SU-DHL-6 (cell line): ENCODE measurements around the gene TMOD2.
A peak's percentile ranks its signal among the peaks of the same experiment; 100 is the strongest.

Experiments used
- H2AFZ ChIP-seq: fragments of 200-600 bp; sonication (generic); 2 replicates; pipeline ENCODE4 v1.6.1; 2014; ENCODE audit warnings: low read depth, mild to moderate bottlenecking, moderate library complexity, mixed read lengths, antibody characterized with exemption, low read length; ENCODE audit not compliant: severe bottlenecking
- H3F3A ChIP-seq: fragments of 200-600 bp; shearing (Covaris generic); 2 replicates; pipeline ENCODE4 v1.6.0; 2016; ENCODE audit warnings: antibody characterized with exemption, mild to moderate bottlenecking; ENCODE audit not compliant: insufficient read depth
- H3K27ac ChIP-seq: fragments of 200-600 bp; sonication (generic); 2 replicates; pipeline ENCODE4 v1.5.1; 2016; ENCODE audit warnings: low read depth, mild to moderate bottlenecking, low read length, moderate library complexity, mixed read lengths
- H3K27me3 ChIP-seq: fragments of 200-600 bp; sonication (generic), shearing (Covaris generic); 2 replicates; pipeline ENCODE4 v1.6.0; 2014; ENCODE audit warnings: mild to moderate bottlenecking, low read length
- H3K36me3 ChIP-seq: fragments of 200-600 bp; sonication (generic); 2 replicates; pipeline ENCODE4 v1.6.1; 2014; ENCODE audit warnings: mild to moderate bottlenecking, low read length, mixed read lengths
- H3K4me2 ChIP-seq: fragments of 300-600, 200-600 bp; shearing (Covaris generic), sonication (generic); 2 replicates; pipeline ENCODE4 v1.6.0; 2014; ENCODE audit warnings: low read length, low read depth, mild to moderate bottlenecking; ENCODE audit not compliant: poor library complexity, severe bottlenecking
- H3K4me3 ChIP-seq: fragments of 200-600 bp; sonication (generic); 2 replicates; pipeline ENCODE4 v1.5.1; 2014; ENCODE audit warnings: antibody characterized with exemption, low read length, mild to moderate bottlenecking, mixed read lengths; ENCODE audit not compliant: insufficient read depth, poor library complexity, severe bottlenecking
- H3K79me2 ChIP-seq: fragments of 200-600 bp; sonication (generic); 2 replicates; pipeline ENCODE4 v1.6.1; 2014; ENCODE audit warnings: mild to moderate bottlenecking, low read length, moderate library complexity; ENCODE audit not compliant: insufficient read depth
- H3K9ac ChIP-seq: fragments of 200-600 bp; sonication (generic); 2 replicates; pipeline ENCODE4 v1.7.0; 2014; ENCODE audit warnings: mild to moderate bottlenecking, low read length
- H3K9me2 ChIP-seq: fragments of 200-600 bp; sonication (generic); replicated peaks from 2 replicates; pipeline ENCODE4 v1.6.1; 2014; ENCODE audit warnings: low read length; ENCODE audit not compliant: insufficient read depth
- H3K9me3 ChIP-seq: fragments of 200-600 bp; sonication (generic); 2 replicates; pipeline ENCODE4 v1.6.1; 2014; ENCODE audit warnings: low read length, mixed read lengths; ENCODE audit not compliant: insufficient read depth
- H4K20me1 ChIP-seq: fragments of 200-600 bp; sonication (generic); 2 replicates; pipeline ENCODE4 v1.6.1; 2014; ENCODE audit warnings: low read depth, mild to moderate bottlenecking, antibody characterized with exemption, low read length, moderate library complexity, mixed read lengths
- CTCF ChIP-seq: fragments of 200-600 bp; sonication (generic); IDR thresholded peaks from one replicate; pipeline ENCODE4 v1.5.1; 2017; ENCODE audit warnings: antibody characterized with exemption, mild to moderate bottlenecking, low read length, moderate library complexity; ENCODE audit not compliant: insufficient read depth, poor library complexity, severe bottlenecking
- EZH2phosphoT487 ChIP-seq: fragments of 200-600 bp; sonication (generic), shearing (Covaris generic); conservative IDR thresholded peaks from 2 replicates; pipeline ENCODE4 v1.6.1; 2018; ENCODE audit warnings: mild to moderate bottlenecking, antibody characterized with exemption, low read length, moderate library complexity, mixed read lengths

TMOD2 gene

DNA sequence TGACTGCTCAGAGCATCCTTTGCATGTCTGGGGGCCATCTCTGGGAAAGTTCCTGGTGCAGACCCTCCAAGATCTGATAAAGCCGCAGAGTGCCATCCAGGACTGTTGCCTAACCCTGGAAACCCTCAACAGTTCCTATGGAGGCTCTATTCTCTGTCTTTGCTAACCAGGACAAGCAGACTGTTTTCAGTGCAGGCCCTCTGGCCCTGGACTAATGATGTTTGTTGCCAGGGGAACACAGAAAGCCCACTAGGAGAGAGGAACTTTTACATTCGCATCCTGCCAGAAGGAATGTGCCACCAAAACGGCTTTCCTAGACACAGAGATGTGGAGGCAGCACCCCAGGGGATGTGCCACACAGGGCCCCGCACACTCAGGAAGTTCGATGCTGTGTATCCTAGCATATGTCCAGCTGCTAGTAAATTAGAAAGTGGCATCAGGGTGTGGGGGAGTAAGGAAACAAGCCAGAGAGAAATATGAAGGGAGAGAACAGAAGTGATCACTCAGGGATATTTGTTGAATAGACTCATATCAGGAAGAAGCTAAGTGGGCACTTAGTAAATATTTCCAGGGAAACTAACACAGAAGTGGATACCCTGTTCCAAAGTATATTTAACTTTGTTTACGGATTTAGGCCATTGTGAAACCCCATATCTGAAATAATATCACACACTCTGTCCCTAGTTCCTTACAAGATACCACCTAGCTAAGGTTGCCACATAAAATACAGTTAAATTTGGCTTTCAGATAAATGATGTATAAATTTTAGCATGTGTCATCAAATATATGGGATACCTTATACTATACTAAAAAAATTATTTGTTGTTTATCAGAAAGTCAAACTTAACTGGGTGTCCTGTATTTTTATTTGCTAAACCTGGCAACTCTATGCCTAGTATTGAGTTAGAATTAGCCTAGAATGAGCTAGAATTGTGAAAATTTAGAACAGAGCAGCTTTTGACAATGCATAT, 48.2 kb downstream of the TMOD2 start:
- Histone ChIP-seq H4K20me1 (no peaks in the 10 kb centered on the region), H3K4me3 (no peak overlapping the region), H3K79me2 (no peaks in the 10 kb centered on the region), H3K9ac (no peak overlapping the region), H3K9me2 (no peaks in the 10 kb centered on the region), H3K36me3 (no peaks in the 10 kb centered on the region), H3K9me3 (no peaks in the 10 kb centered on the region), H3K27ac (no peak overlapping the region), H3K27me3 (no peaks in the 10 kb centered on the region), H3K4me2 (no peak overlapping the region), H2AFZ (no peak overlapping the region), H3F3A (no peaks in the 10 kb centered on the region)
- TF ChIP-seq EZH2phosphoT487: no peak
- TF ChIP-seq CTCF: no peak

GRCh38 chr15:51801391-51801835, 50.0 kb downstream of the TMOD2 start:
- H3K36me3 ChIP-seq: no peaks in the 10 kb centered on the region
- no peaks in the 10 kb centered on the region for H3K9me3 ChIP-seq
- no peak overlapping the region for H3K4me3 ChIP-seq
- H4K20me1 ChIP-seq: no peaks in the 10 kb centered on the region
- no peaks in the 10 kb centered on the region for H3F3A ChIP-seq
- H3K27me3 ChIP-seq: no peaks in the 10 kb centered on the region
- H3K79me2 ChIP-seq: no peaks in the 10 kb centered on the region
- H2AFZ ChIP-seq: no peak overlapping the region
- H3K9me2 ChIP-seq: no peaks in the 10 kb centered on the region
- no peak overlapping the region for H3K9ac ChIP-seq
- TF ChIP-seq EZH2phosphoT487 (no peak), CTCF (peak; percentile 66)
- H3K4me2 ChIP-seq: no peak overlapping the region
- no peak overlapping the region for H3K27ac ChIP-seq

GRCh38 chr15:51802593-51802992, 51.2 kb downstream of the TMOD2 start:
- Histone ChIP-seq H2AFZ (no peak overlapping the region), H3K36me3 (no peaks in the 10 kb centered on the region), H3K9ac (no peak overlapping the region), H3K4me3 (no peak overlapping the region), H3K27ac (no peak overlapping the region), H3K9me2 (no peaks in the 10 kb centered on the region), H3K27me3 (no peaks in the 10 kb centered on the region), H4K20me1 (no peaks in the 10 kb centered on the region), H3K4me2 (no peak overlapping the region), H3K9me3 (no peaks in the 10 kb centered on the region), H3F3A (no peaks in the 10 kb centered on the region), H3K79me2 (no peaks in the 10 kb centered on the region)
- no peak for TF ChIP-seq CTCF
- no peak for TF ChIP-seq EZH2phosphoT487
